HG03354 (cell line): ENCODE measurements around the gene ZDHHC8.

ENCODE experiments used
- ATAC-seq: cut with Tn5 transposase; IDR thresholded peaks from one replicate; pipeline ENCODE4 v1.9.1; 2021; ENCODE audit warnings: mild to moderate bottlenecking; ENCODE audit not compliant: unreplicated experiment, poor library complexity, severe bottlenecking

ZDHHC8 gene

GRCh38 chr22:20127318-20127868, 4.2 kb upstream of the ZDHHC8 start:
- ATAC-seq = no peak

DNA sequence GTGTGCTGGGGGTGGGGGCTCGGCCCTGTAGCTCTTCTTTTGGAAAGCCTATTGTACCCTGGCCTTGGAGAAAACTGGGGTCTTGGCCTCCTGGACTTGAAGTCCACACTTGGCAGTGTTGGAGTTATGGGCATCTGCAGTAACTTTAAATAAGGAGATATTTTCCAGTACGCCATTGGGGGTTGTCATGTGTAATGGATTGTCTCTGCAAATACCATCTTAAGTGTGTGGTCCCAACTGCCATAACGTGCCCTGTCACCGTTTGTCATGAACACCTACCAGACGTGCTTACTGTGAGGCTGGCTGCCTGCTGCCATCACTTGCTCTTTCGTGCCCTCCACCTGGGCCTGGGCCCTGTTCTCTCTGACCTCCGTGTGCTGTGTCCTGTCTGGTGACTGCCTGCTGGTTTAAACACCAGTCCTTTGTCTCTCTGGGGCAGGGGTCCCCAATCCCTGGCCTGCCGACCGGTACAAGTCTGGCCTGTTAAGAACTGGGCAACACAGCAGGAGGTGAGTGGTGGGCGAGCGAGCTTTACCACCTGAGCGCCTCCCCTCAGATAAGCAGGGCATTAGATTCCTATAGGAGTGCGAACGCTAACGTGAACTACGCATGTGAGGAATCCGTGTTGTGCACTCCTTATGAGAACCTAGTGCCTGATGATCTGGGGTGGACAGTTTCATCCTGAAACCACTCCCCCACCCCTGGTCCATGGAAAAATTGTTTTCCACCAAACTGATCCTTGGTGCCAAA, 3.6 kb upstream of the ZDHHC8 start:
- ATAC-seq = no peak

DNA sequence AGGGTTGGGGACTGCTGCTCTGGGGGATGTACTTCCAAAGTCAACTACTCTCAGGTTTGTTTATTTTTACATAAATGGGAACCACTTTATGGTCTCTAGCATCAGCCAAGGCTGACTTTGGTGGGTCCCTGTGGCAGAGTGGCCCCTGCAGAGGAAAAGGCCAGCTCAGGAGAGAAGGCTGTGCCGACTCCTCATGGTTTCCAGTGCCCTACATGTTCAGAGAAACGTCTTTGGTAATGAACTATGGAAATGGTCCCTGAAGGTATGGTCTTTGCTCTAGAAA, 3.0 kb upstream of the ZDHHC8 start:
- no peak for ATAC-seq

GRCh38 chr22:20128902-20129746, 2.5 kb upstream of the ZDHHC8 start:
- ATAC-seq = no peak

DNA sequence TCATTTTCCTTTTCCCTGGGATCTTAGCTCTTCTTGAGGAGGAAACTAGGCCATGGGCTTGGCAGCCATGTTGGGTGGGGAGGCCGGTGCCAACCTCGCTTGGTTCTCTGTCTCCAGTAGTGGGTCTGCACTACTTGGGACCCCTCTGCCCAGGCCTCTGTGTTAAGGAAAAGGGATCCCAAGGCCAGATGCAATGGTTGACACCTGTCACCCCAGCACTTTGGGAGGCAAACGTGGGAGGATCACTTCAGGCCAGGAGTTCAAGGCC, 1.9 kb upstream of the ZDHHC8 start:
- ATAC-seq = no peak

DNA sequence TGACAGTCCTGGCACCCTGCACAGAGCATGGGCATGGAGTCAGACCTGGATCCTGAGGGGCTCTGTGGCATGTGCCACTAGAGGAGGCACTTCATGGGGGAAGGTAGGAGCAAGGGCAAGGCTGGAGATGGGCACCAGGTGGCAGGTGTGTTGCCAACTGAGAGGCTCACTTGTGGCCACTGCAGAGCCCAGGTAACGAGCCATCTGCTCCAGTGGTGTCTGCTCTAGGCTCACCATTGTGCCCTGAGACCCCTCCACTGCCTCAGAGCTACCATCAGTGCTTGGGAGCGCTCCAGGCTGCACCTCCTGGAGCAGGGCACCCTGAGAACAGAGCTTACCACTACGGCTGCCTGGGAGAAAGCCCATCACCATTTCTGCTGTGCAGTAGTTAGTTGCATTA, 1.3 kb upstream of the ZDHHC8 start:
- no peak for ATAC-seq

GRCh38 chr22:20130731-20131596, 640 bp upstream of the ZDHHC8 start:
- ATAC-seq = peak; percentile 51

GRCh38 chr22:20131859-20132685, 468 bp downstream of the ZDHHC8 start:
- ATAC-seq = peak; percentile 14

DNA sequence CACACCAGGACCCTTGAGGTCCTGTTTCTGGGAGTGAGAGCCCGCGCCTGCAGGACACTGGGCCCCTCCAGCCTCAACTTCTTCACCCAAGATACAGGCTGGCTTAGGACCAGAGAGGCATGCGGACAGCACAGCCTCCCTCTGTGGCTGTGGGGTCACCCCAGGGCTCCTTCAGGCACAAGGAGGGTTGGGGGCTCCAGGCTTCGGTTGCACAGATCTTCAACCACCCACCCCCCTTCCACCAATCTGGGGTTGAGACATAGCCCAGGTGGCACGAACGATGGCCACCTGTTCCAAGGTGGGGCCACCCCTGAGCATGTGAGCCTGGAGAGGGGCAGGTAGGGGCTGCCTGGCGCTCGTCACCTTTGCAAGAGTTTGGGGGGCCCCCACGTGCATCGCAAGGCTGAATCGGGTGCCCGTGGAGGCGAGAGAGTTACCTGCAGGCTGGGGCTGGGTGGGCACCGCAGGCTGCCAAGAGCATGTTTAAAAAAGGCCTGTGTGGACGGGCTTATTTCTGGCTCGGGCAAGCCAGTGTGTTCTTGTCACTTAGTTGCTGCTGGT, 1.2 kb downstream of the ZDHHC8 start:
- ATAC-seq = no peak

- ATAC-seq = no peak
Measured at GRCh38 chr22:20133930-20134549, 2.4 kb downstream of the ZDHHC8 start.

DNA sequence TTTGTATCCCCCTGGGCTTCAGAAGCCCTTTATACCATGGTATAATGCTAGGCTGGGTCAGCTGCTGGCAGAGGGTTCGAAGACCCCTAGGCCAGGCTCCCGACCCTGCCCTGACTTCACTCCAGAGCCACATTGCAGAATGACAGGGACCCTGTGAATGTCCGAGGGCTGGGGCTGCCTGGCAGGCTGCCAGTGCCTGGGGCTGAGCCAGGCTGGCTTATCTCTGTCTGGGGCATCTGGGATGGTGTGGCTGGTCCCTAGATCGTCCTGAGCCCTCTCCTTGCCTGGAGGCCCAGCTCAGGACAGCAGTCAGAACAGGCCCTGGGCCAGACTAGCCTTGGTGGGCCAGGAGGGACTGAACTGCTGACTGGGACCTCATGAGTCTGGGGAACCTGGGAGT, 3.7 kb downstream of the ZDHHC8 start:
- ATAC-seq = no peak

DNA sequence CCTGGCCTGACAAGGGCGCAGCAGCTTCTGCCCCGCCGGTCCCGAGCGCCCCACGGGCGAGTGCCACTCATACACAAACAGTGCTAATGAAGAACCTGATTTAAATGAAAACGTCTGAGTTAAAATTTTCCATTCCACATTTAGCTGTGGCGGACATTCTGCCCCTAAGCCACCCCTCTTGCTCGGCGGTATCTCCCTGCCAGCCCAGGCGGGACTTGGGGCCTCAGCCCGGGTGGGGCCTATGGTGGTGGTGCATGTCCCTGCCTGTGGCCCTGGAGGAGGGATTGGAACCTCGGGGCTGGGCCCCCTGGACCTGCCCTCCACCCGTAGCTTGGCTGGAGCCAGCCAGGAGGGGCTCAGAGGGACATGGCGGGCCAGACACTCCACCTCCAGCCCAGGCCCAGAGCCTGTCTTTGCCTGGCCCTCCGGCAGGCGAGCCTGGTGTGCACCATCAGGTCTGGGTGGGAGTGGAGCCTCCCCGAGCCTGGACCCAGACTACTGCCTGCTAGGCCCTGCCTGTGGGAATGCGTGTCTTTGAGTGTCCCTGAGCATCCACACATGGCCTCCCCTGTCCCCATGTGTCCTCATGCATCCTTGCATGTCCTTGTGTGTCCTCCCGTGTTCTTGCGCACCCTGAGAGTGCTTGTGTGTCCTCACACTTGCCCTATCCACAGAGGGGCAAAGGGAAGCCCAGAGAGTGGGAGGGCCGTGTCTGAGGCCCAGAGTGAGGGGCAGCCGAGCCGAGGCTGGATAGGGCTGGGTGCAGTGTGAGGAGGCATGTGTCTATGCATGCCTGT, 4.4 kb downstream of the ZDHHC8 start:
- ATAC-seq = no peak

DNA sequence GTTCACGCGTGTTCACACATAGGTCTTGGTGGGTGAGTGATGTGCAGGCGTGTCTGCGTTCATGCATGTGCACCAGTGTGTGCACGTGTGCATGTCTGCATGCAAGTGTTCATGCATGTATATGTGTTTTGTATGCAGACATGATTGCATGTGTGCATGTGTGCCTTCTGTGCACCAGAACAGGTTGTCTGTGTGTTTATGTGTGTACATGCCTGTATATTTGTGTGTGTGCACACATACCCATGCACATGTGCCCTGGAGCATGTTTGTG, 4.9 kb downstream of the ZDHHC8 start:
- no peak for ATAC-seq

- ATAC-seq = no peak
Measured at GRCh38 chr22:20137113-20137512, 5.5 kb downstream of the ZDHHC8 start.

DNA sequence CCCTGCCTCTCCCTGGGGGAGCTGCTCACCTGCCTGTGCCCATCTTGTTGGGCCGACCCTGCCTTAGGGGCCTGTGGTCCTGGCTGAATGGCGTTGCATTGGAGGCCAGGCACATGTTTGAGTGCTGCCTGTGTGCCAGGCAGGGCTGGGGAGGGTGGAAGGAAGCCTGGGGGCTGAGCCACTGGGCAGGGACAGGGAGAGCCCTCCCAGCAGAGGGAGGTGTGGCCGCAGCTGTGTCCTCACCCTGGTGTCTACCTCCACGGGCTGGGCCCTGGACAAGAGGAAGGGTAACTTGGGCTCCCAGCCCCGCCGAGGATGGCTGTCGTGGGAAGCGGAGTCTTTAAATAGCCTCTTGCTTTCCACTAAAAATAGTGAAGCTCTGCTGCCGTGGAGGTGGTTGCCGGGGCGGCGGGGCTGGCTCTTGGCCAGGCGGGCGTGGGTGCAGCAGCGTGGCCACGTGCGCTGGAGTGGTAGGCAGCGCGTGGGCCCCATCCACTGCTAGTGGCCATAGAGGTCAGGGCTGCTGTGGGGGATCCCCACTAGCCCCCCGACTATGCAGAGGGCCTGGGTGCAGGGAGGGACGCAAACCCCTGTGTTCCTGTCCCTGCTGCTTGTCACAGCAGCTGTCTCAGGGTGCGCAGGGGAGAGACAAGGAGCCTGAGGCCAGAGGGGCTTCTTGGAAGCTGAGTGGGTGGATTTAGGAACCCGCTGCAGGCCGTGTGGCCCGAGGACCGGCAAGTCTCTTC, 6.2 kb downstream of the ZDHHC8 start:
- ATAC-seq = no peak

- ATAC-seq = no peak
Measured at GRCh38 chr22:20138417-20138738, 6.8 kb downstream of the ZDHHC8 start.

- ATAC-seq = no peak
Measured at GRCh38 chr22:20138868-20139267, 7.3 kb downstream of the ZDHHC8 start.
